GM12878 (cell line): ENCODE data around the gene GH1. TPM values are rescaled to one million over a fixed set of nuclear protein-coding genes. Genes with fewer than 3 reads are reported as not detected.

Experiments
- BCL11A ChIP-seq: IDR thresholded peaks from 2 replicates; pipeline ENCODE4 v1.6.1; 2011; ENCODE audit warnings: low read depth, low read length
- BMI1 ChIP-seq: fragments of 450-650 bp; IDR thresholded peaks from 2 replicates; pipeline ENCODE4 v1.6.1; 2016; ENCODE audit warnings: mild to moderate bottlenecking, moderate library complexity, borderline replicate concordance
- BRCA1 ChIP-seq: IDR thresholded peaks from 2 replicates; pipeline ENCODE4 v1.6.1; 2011; ENCODE audit warnings: low read depth, low read length, improper control_type of control experiment
- CHD4 ChIP-seq: fragments of 200-600 bp; sonication (generic); IDR thresholded peaks from 2 replicates; pipeline ENCODE4 v1.6.1; 2016; ENCODE audit warnings: mild to moderate bottlenecking
- DPF2 ChIP-seq: fragments of 450-650 bp; IDR thresholded peaks from 2 replicates; pipeline ENCODE4 v1.6.1; 2017; ENCODE audit warnings: mild to moderate bottlenecking
- EGR1 ChIP-seq, 2 experiments: IDR thresholded peaks; 1 replicate in 1 of 2; 2 replicates in 1 of 2; pipeline ENCODE4 v1.6.1; 2011 to 2012; ENCODE audit warnings: low read depth in 2 of 2, low read length in 2 of 2, borderline replicate concordance in 1 of 2, mild to moderate bottlenecking in 1 of 2, moderate library complexity in 1 of 2
- GATAD2B ChIP-seq: fragments of 450-650 bp; conservative IDR thresholded peaks from 2 replicates; pipeline ENCODE4 v1.6.1; 2017; ENCODE audit warnings: low read depth, mild to moderate bottlenecking, moderate library complexity
- HCFC1 ChIP-seq: fragments of 150-350 bp; IDR thresholded peaks from 2 replicates; pipeline ENCODE4 v1.6.1; 2014; ENCODE audit warnings: low read length
- HDAC2 ChIP-seq: fragments of 200-600 bp; sonication (generic); IDR thresholded peaks from 2 replicates; pipeline ENCODE4 v1.6.1; 2017
- HDAC6 ChIP-seq: fragments of 200-600 bp; sonication (generic); IDR thresholded peaks from one replicate; pipeline ENCODE4 v1.8.0; 2017; ENCODE audit warnings: antibody characterized with exemption; ENCODE audit not compliant: unreplicated experiment
- NFYA ChIP-seq: IDR thresholded peaks from 2 replicates; pipeline ENCODE4 v1.6.1; 2011; ENCODE audit warnings: low read depth, mild to moderate bottlenecking, low read length, improper control_type of control experiment, borderline replicate concordance
- NFYB ChIP-seq: IDR thresholded peaks from 2 replicates; pipeline ENCODE4 v1.6.1; 2011; ENCODE audit warnings: low read depth, mild to moderate bottlenecking, low read length, improper control_type of control experiment, moderate library complexity; ENCODE audit not compliant: insufficient read depth
- PML ChIP-seq: IDR thresholded peaks from 2 replicates; pipeline ENCODE4 v1.6.1; 2012; ENCODE audit warnings: low read length, inconsistent platforms
- SKIL ChIP-seq: fragments of 450-650 bp; IDR thresholded peaks from 2 replicates; pipeline ENCODE4 v1.6.1; 2017; ENCODE audit warnings: mild to moderate bottlenecking, low read depth, inconsistent platforms; ENCODE audit not compliant: poor library complexity, severe bottlenecking
- SREBF2 ChIP-seq: IDR thresholded peaks from 2 replicates; pipeline ENCODE4 v1.6.1; 2012; ENCODE audit warnings: mild to moderate bottlenecking, low read length
- WRNIP1 ChIP-seq: IDR thresholded peaks from 2 replicates; pipeline ENCODE4 v1.6.1; 2011; ENCODE audit warnings: low read depth, low read length, improper control_type of control experiment, borderline replicate concordance
- ZNF217 ChIP-seq: fragments of 450-650 bp; IDR thresholded peaks from 2 replicates; pipeline ENCODE4 v1.6.1; 2017; ENCODE audit warnings: antibody characterized with exemption, mild to moderate bottlenecking
- polyA plus RNA-seq, 11 experiments: library from polyadenylated mRNA; depleted of rRNA in 4 of 11; unstranded in 6 of 11; stranded (reverse) in 5 of 11; fragments of >200 nt; fragmentation: Nextera tagmentation in 4 of 11; fragmentation: Illumina TruSeq in 1 of 11; extraction: Ambion mirVana in 4 of 11; extraction: Trizol in 1 of 11; gene quantifications; 1 replicate in 1 of 11; 2 replicates in 10 of 11; pipeline versions ENCODE4 v1.2.1 to v1.2.3, GENCODE V29; 2011 to 2016; ENCODE audit warnings: inconsistent platforms in 2 of 11, missing spikeins in 2 of 11, low read depth in 1 of 11
- total RNA-seq, 4 experiments: library from RNA; depleted of rRNA in 3 of 4; stranded (reverse); fragments of >200 nt in 3 of 4; fragmentation: Illumina TruSeq in 1 of 4; extraction: Trizol in 1 of 4; gene quantifications; 2 replicates each; pipeline versions ENCODE4 v1.2.1 to v1.2.3, GENCODE V29; 2013 to 2021
- TF ChIP-seq, protein P1 (sequence below): IDR thresholded peaks from 2 replicates; pipeline ENCODE4 v1.6.1; 2012; ENCODE audit warnings: low read length, inconsistent platforms
- TF ChIP-seq, protein P2 (sequence below): fragments of 450-650 bp; IDR thresholded peaks from 2 replicates; pipeline ENCODE4 v1.6.1; 2017; ENCODE audit warnings: antibody characterized with exemption, mild to moderate bottlenecking, moderate library complexity

The GH1 gene
- total and polyA plus RNA-seq, 10 of the 15 experiments (the other 5 are each of a cell fraction or from before 2014, with no cell fraction given): 0.13 to 0.42 TPM; not detected in 8

GRCh38 chr17:63932721-63933120 lies 14.1 kb upstream of the GH1 start (continued):
- TF ChIP-seq, protein P1, sequence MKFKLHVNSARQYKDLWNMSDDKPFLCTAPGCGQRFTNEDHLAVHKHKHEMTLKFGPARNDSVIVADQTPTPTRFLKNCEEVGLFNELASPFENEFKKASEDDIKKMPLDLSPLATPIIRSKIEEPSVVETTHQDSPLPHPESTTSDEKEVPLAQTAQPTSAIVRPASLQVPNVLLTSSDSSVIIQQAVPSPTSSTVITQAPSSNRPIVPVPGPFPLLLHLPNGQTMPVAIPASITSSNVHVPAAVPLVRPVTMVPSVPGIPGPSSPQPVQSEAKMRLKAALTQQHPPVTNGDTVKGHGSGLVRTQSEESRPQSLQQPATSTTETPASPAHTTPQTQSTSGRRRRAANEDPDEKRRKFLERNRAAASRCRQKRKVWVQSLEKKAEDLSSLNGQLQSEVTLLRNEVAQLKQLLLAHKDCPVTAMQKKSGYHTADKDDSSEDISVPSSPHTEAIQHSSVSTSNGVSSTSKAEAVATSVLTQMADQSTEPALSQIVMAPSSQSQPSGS: no peak
- TF ChIP-seq SREBF2: no peak
- no peak for TF ChIP-seq HCFC1
- TF ChIP-seq BRCA1: no peak
- TF ChIP-seq HDAC6: no peak
- peak; percentile 91 for TF ChIP-seq ZNF217
- no peak for TF ChIP-seq BMI1
- TF ChIP-seq WRNIP1: no peak
- TF ChIP-seq CHD4: peak; percentile 69; the same call in 1 of the 2 replicates
- TF ChIP-seq BCL11A: no peak
- TF ChIP-seq, protein P2, sequence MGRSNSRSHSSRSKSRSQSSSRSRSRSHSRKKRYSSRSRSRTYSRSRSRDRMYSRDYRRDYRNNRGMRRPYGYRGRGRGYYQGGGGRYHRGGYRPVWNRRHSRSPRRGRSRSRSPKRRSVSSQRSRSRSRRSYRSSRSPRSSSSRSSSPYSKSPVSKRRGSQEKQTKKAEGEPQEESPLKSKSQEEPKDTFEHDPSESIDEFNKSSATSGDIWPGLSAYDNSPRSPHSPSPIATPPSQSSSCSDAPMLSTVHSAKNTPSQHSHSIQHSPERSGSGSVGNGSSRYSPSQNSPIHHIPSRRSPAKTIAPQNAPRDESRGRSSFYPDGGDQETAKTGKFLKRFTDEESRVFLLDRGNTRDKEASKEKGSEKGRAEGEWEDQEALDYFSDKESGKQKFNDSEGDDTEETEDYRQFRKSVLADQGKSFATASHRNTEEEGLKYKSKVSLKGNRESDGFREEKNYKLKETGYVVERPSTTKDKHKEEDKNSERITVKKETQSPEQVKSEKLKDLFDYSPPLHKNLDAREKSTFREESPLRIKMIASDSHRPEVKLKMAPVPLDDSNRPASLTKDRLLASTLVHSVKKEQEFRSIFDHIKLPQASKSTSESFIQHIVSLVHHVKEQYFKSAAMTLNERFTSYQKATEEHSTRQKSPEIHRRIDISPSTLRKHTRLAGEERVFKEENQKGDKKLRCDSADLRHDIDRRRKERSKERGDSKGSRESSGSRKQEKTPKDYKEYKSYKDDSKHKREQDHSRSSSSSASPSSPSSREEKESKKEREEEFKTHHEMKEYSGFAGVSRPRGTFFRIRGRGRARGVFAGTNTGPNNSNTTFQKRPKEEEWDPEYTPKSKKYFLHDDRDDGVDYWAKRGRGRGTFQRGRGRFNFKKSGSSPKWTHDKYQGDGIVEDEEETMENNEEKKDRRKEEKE: no peak
- no peak for TF ChIP-seq PML
- TF ChIP-seq NFYA: no peak
- no peak for TF ChIP-seq HDAC2
- TF ChIP-seq SKIL: no peak
- no peak for TF ChIP-seq DPF2
- TF ChIP-seq EGR1 (IDR thresholded peaks at IDR 0.05; ENCODE audit: borderline replicate concordance in 1 of 2, low read depth in 2 of 2, low read length in 2 of 2): no peak
- no peak for TF ChIP-seq GATAD2B
- no peak for TF ChIP-seq NFYB
